GM19397 (cell line): ENCODE measurements around the gene IL23R.

Experiments used
- ATAC-seq: cut with Tn5 transposase; IDR thresholded peaks from one replicate; pipeline ENCODE4 v1.9.1; 2021; ENCODE audit warnings: mild to moderate bottlenecking, moderate library complexity; ENCODE audit not compliant: unreplicated experiment

The IL23R gene

GRCh38 chr1:67228791-67229190, 62.5 kb downstream of the IL23R start:
- no peak for ATAC-seq

DNA sequence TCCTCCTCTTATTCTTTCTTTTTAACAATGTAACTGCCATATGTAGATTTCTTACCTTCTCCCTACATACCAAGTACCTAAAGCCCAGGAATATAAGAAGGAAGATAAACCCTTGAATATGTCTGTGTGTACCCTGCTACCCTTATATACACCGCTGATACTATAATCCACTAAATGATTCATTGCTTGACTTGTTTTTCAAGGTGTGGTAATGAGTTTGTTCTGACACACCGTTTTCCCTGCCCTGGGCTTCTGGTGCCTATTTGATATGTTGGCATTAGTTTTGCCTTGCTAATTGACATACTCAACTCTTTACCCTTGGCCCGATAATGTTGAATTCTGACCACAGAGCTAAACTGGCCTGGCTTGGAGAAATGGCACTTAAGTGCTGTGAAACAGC, 64.3 kb downstream of the IL23R start:
- no peak for ATAC-seq

DNA sequence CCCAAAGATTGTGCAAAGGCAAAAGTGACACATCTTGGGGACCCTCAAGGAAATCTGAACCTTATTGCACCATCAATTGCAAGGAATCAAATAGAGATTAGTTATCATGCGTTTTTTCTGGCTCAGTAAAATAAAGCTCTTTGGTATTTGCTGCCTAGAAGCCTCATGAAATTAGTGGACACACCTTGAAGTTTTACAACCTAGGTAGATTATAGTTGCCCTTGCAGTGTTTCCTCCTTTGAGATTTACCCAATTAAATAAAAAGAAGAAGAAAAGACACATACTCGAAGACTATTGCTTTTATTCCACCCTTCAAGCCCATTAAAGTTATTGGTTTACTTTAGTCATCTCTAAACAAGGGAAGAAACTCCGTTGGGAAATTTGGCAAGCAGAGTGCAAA, 70.0 kb downstream of the IL23R start:
- no peak for ATAC-seq

DNA sequence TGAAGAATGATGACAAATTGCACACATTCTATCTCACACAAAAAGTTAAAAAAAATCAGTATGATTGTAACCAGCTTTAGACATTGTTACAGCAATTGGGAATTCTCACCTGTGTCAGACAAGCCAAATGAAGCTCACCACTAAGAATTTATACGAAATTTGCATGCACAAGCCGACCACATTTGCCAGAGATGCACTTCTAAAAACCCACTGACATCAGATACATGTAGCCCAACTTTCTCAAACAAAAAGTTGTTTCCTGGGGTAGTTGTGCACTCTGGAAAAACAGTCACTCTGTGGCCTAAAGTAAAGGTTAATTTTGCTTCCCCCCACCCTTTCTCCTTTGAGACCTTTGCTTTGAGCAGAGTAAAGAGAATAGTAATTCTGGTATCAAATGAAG, 73.5 kb downstream of the IL23R start:
- no peak for ATAC-seq

DNA sequence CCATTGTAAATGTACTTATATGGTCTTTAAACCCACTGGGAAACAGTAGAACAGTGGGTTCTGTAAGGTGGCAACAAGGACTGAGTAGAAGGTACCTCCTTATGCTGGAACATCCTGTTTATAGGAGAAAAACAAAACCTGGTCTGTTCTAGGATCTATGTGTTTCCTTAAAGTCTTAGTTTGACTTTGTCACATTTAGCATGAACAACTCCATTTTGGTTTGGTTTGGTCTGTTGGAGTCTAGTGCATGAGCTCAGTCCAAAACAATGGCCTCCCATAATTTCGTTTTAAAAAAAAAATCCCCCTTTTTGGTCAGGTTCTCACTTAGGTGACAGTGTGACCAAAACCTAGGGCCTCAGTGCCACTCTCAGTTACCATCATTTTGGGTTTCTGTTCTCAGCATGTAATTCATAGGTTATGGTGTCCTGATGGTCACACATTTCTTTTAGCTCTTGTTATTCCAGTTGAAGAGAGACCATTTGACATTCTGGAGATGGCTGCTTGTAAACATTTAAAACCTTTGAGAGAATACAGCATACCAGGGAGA, 75.0 kb downstream of the IL23R start:
- ATAC-seq, result no peak

GRCh38 chr1:67242016-67242415, 75.8 kb downstream of the IL23R start:
- ATAC-seq, result no peak

GRCh38 chr1:67250051-67250653, 83.9 kb downstream of the IL23R start:
- no peak for ATAC-seq

DNA sequence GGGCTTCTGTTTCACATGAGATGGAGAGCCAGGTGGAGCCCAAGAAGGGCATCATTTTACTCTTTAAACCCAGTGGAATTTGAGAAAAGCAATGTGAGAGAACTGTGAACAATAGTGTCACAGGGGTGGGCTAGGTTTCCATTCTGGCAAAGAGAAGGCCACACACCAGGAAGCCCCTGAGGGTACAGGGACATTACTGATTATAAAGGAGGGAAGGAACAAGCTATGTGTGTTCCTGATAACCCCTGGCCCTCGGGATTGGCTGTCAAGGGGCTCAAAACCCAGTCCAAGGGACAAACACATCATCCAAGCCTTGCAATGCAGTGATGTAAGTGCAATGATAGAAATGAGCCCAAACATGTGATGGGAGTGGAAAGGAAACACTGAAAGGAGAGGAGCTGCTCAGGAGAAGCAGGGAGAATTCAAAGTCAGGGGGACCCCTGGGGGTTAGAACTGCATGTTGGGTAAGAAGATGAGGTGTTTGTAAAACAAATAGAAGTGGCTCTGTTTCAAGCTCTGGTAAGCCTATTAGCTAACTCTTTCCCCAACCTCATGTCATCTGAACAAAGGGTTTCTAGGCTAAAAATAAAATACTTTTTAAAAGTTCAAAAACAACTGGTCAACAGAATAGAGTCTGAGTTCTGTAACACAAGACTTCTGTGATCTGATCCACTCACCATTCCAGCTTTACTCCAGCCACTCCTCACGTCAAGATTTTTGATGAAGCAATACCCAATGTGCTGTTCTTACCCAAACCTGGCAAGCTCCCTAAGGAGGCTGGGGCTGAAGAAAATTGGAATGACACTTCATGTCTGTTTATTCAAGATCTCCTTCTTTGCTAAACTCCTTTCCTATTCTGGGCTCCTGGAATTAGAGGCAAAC, 90.3 kb downstream of the IL23R start:
- ATAC-seq, result no peak

DNA sequence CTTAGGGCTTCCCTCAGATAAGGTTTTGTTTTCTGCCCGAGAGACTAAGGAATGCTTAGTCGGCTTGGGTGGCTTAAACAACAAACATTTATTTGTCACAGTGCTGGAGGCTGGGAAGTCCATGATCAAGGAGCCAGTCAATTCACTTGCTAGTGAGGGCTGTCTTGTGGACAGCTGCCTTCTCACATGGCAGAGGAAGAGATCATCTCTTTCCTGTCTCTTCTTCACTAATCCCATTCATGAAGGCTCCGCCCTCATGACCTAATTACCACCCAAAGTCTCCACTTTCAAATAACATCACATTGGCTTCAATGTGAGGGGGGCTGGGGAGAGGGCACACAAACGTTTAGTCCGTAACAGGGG, 90.9 kb downstream of the IL23R start:
- ATAC-seq, result no peak

- ATAC-seq, result no peak
Observed at GRCh38 chr1:67261680-67262079, 95.4 kb downstream of the IL23R start.

DNA sequence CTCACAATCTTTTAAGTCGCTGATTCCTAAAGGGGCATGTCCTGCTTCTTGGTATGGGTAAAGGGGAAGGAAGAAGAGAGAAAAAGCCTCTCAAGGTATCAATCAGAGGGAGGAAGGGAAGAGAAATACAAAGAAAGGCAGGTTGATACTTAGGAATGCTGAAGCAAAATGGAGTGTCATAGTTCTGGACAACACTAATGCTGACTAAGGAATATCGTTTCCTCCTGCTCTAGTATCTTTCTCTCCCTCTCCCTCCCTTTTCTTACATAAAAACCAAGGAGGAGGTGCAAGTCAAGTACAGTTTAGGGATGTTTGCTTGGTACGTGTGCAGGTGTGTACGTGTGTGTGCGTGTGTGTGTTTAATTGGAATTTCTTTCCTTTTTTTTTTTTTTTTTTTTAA, 96.5 kb downstream of the IL23R start:
- ATAC-seq, result no peak

DNA sequence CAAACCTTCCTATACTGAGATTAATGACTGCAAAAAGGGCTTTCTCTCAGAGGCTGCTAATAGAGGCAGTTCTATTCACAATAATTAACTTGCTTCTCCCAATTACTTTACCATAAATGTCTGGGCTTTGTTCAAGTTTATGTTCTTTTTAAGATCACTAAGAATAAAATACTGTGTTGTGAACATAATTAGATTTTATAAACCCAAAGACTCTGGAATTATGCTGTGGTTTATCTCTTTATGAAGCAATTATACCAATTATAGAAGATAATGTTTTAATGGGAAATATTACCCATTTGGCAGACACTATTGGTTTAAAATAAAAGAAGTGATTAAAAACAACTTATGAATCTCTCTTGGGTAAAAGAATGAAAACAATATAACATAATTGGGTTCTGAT, 97.9 kb downstream of the IL23R start:
- ATAC-seq, result no peak

DNA sequence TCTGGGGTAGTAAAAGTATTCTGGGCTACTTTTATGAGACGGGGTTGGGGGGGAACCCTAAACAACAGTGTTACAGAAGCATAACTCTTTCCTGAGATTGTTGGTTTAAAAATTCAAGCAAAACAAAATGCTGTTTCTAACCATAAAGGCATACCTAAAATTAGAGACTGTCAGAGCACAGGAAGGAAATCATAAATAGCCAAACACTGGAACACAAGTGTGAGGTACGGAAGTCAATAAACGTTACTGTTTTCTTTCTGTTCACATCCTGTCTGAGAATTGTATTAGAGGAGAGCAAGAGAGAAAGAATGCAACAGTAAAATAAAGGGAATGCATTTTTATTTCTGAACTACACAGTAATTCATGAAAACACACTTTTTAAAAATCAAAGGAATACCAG, 98.6 kb downstream of the IL23R start:
- no peak for ATAC-seq

- no peak for ATAC-seq
Observed at GRCh38 chr1:67269061-67269460, 102.8 kb downstream of the IL23R start.

DNA sequence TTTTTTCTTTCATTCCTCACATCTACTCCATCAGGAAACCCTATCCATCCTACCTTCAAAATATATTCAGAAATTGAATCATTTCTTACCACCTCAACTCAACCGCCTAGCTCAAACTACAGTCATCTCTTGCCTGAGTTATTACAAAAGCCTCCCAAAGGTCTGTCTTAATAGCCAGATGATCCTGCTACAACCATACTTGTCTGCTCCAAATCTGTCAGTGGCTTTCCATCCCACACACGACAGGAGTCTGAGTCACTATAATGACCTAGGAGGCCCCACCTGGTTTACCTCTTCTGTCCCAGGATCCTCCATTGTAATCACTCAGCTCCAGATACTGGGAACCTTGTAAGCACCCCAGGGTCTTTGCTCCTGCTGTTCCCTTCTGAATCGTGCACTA, 104.3 kb downstream of the IL23R start:
- no peak for ATAC-seq

DNA sequence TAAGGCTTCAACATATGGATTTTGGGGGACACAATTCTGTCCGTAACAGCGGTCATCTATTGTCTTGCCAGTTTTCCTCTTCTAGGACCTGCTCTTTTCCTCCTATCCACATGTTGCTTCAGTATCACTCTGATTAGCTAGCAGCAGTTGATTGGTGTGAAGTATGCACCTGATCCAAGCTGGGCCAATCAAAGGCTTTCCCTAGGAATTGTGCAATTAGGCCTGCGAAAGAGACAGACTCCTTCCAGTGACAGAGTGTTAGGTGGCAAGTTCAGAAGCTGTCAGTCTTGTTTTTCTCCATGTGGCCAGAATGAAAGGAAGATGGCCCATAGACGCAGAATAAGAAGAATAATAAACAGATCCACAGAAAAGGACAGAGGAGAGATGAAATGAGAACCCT, 107.3 kb downstream of the IL23R start:
- ATAC-seq, result no peak

DNA sequence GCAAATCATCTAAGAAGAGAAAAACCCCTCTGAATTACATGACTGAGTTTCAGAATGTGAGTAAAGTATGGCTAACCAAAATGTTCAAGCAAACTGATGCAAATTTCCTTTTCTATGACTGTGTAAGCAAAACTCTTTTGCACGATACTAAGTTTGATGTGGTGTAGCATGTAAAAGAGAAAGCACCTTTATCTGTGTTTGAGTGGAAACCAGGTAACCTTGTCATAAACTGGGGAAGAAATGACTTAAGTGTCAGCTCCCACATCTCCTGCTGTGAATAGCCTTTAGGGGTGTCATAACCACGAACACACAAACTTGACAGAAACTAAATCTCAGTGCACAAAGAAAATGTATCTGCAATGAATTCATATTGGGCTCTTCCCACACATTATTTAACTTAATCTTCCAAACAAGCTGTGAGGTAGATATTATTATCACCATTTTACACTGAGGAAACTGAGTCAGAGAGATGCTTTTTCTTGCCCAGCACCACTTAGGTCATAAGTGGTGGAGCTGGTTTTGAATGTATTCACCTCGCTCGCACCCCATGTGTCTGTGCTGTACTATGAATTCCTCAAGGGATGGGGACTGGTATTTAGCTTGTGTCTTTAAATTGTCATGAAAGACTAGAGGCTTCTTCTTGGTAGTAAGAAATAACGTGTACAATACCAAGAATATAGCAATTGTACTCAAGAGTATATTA, 108.5 kb downstream of the IL23R start:
- no peak for ATAC-seq

- no peak for ATAC-seq
Observed at GRCh38 chr1:67280696-67281095, 114.4 kb downstream of the IL23R start.

- no peak for ATAC-seq
Observed at GRCh38 chr1:67281244-67281643, 115.0 kb downstream of the IL23R start.

DNA sequence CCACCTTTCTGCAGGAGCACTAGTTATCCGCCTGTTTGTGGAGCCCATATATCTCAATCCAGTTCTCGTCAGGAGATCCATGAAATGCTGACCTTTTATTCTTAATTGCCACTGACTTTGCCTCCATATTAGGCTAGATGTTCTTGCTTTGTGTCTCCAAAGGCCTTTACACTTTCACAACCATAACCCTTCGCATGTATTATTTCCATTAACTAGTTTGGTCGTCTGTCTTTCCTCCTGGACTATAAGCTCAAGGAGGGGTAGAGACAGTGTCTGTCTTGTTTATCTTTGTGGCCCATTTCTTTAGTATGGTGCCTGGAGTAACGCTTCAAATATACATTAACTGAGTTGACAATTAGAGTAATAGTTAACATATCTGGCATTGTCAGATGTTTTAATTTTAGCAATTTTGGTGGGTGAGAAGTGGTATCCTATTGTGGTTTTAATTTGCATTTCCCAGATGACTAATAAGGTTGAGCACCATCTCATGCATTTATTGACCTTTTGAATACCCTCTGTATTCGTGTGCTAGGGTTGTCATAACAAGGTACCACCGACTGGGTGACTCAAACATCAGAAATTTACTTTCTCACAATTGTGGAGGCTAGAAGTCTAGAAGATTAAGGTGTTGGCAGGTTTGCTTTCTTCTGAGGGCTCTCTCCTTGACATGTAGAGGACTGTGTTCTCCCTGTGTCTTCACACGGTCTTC, 119.7 kb downstream of the IL23R start:
- ATAC-seq, result peak; percentile 63

DNA sequence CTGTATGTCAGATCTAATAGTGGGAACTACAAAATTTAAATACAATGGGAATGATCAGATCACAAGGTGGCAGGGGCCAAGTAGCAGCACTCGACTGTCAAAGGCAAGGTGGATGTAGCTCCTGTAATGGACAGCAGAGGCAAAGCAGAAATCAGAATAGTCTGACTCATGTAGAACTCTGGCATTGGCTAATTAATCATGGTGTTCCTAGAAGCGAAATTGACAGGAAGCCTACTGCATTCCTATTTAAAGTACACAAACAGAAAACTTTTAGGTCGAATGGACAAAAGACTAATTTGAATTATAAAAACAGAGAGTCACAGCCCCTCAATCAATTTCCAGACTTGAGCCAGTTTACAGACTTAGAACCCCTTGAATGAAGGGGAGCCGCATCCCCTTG, 124.0 kb downstream of the IL23R start:
- ATAC-seq, result no peak
